Epithelial cell of esophagus (primary cell): ENCODE data around the gene TMEM44.

ENCODE experiments used
- DNase-seq: peaks from one replicate; pipeline ENCODE4 v3.0.0; 2010; ENCODE audit warnings: low read depth
- H3K4me3 ChIP-seq: 2 replicates; pipeline ENCODE4 v1.5.1; 2011; ENCODE audit warnings: mild to moderate bottlenecking, low read length, control low read depth
- CTCF ChIP-seq: IDR thresholded peaks from 2 replicates; pipeline ENCODE4 v1.5.1; 2011; ENCODE audit warnings: low read depth, mild to moderate bottlenecking, low read length, control low read depth, inconsistent platforms; ENCODE audit not compliant: insufficient read depth; ENCODE audit errors: missing control alignments

TMEM44 gene

GRCh38 chr3:194642769-194643168 is 9.6 kb upstream of the TMEM44 start:
- H3K4me3 ChIP-seq = no peak overlapping the region
- no peak for TF ChIP-seq CTCF
- DNase-seq = no peak

- DNase-seq = no peak
Observed at GRCh38 chr3:194640829-194641228, 7.6 kb upstream of the TMEM44 start.

GRCh38 chr3:194638991-194639605 is 5.9 kb upstream of the TMEM44 start:
- H3K4me3 ChIP-seq = no peak overlapping the region
- no peak for DNase-seq
- TF ChIP-seq CTCF = no peak

More at GRCh38 chr3:194640829-194641228, 7.6 kb upstream of the TMEM44 start:
- no peak overlapping the region for H3K4me3 ChIP-seq
- TF ChIP-seq CTCF = peak; percentile 15

GRCh38 chr3:194637541-194638400 is 4.6 kb upstream of the TMEM44 start:
- no peak for TF ChIP-seq CTCF
- no peak overlapping the region for H3K4me3 ChIP-seq
- no peak for DNase-seq

- H3K4me3 ChIP-seq = no peak overlapping the region
- no peak for TF ChIP-seq CTCF
- DNase-seq = peak; percentile 66
Observed at GRCh38 chr3:194637066-194637465, 3.8 kb upstream of the TMEM44 start.

- TF ChIP-seq CTCF = no peak
- DNase-seq = peak; percentile 30
- H3K4me3 ChIP-seq = peak overlapping the region; percentile 57
Observed at GRCh38 chr3:194632809-194633348, 340 bp downstream of the TMEM44 start.
